GM18870 (cell line): ENCODE measurements around the gene UBE2G2.

Experiments used
- ATAC-seq: cut with Tn5 transposase; IDR thresholded peaks from one replicate; pipeline ENCODE4 v1.9.1; 2021; ENCODE audit warnings: moderate library complexity; ENCODE audit not compliant: unreplicated experiment

Gene UBE2G2

DNA sequence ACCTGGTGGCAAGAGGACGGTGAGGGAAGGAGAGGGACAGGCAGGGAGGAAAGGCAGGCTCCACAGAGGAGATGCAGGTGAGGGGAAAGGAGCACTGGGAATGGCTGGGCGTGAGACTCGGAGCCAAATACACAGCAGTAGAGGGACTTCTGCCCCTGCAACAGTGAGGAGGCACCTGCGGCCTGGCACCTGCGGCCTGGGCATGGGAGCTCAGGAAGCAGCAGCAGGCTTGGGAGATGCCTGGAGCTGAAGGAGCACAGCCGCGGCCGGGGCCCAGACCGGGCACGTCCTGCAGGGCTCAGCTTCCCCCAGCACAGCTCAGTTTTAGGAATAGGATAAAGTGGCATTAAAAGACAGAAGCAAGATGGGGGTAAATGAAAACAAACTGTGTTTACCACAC lies 69.4 kb downstream of the UBE2G2 start:
- ATAC-seq, result no peak

GRCh38 chr21:44730951-44731579 lies 70.6 kb downstream of the UBE2G2 start:
- ATAC-seq, result no peak

- ATAC-seq, result no peak
Observed at GRCh38 chr21:44730028-44730395, 71.6 kb downstream of the UBE2G2 start.

- no peak for ATAC-seq
Observed at GRCh38 chr21:44729336-44730027, 72.1 kb downstream of the UBE2G2 start.

DNA sequence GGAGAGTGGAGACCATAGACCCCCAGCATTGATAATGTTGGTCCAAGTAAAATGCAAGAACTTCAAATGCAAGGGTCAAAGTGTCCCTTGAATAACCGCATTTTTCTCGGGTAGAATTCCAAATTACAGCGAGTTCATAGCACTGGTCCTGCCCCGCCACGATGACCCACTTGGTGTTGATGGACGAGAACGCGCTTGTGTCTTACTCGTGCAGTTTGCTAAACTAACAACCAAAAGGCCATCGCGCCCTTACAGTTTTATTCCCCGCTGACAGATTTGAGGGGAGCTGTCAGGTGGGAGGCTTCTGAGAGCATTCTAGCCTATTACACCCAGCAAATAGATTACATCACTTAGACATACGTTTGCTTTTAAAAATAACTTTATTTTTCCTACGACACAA lies 72.9 kb downstream of the UBE2G2 start:
- ATAC-seq, result no peak

GRCh38 chr21:44727757-44728156 lies 73.9 kb downstream of the UBE2G2 start:
- no peak for ATAC-seq

- no peak for ATAC-seq
Observed at GRCh38 chr21:44727321-44727720, 74.3 kb downstream of the UBE2G2 start.

- no peak for ATAC-seq
Observed at GRCh38 chr21:44726826-44727225, 74.8 kb downstream of the UBE2G2 start.

DNA sequence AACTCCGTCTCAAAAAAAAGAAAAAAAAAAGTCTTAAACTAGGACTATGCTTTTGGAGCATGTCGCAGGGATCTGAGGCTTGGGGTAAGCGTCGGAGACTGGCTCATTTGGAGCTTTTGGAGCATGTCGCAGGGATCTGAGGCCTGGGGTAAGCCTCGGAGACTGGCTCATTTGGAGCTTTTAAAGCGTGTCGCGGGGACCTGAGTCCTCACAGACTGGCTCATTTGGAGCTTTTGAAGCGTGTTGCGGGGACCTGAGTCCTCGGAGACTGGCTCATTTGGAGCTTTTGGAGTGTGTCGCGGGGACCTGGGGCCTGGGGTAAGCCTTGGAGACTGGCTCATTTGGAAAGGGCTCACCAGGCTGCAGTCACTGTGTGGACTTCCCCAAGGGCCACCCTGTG lies 76.7 kb downstream of the UBE2G2 start:
- no peak for ATAC-seq

DNA sequence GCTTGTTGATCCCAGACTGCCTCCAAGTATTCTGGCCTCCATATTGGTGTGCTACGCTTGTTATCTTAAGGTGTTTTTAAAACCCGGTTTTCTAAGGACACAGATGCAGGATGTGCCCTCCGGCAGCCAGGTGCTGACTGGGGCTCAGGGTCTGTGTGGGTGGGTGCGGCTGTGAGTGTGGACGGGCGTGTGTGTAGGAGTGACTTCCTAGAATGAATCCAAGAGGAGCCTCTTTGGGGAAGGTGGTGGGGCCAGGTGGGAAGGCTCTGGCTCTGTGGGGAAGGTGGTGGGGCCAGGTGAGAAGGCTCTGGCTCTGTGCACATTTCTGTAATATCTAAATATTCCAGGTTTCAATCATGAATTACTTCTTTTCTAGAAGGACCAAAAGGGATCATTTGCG lies 77.4 kb downstream of the UBE2G2 start:
- no peak for ATAC-seq

- ATAC-seq, result no peak
Observed at GRCh38 chr21:44723177-44724131, 78.2 kb downstream of the UBE2G2 start.

DNA sequence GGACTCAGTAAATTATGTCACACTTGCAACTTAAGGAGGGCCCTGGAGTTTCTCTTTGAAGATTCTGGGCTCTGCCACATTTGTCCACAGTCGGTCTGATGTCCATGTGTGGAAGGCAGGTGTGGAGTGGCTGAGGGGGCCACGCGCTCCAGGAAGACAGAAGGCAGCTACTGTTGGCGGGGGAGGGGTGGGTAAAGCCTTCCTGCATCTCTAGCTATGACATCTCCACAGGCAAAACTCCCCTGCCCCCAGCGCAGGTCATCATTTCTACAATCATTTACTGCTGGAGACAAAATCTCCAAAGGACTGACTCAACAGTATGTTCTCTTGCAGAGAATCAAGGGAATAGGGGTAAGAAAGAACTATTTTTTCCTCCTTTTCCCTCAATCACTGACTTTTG lies 78.9 kb downstream of the UBE2G2 start:
- ATAC-seq, result no peak

- no peak for ATAC-seq
Observed at GRCh38 chr21:44720170-44720569, 81.5 kb downstream of the UBE2G2 start.
